ENCODE data around the gene WDR45. TPM values are rescaled to one million over a fixed set of nuclear protein-coding genes. Genes with fewer than 3 reads are reported as not detected.
A peak's percentile ranks its signal among the peaks of the same experiment; 100 is the strongest.

WDR45 gene
- total RNA-seq, 1 experiment from 2014 or later: 31.5 TPM

DNA sequence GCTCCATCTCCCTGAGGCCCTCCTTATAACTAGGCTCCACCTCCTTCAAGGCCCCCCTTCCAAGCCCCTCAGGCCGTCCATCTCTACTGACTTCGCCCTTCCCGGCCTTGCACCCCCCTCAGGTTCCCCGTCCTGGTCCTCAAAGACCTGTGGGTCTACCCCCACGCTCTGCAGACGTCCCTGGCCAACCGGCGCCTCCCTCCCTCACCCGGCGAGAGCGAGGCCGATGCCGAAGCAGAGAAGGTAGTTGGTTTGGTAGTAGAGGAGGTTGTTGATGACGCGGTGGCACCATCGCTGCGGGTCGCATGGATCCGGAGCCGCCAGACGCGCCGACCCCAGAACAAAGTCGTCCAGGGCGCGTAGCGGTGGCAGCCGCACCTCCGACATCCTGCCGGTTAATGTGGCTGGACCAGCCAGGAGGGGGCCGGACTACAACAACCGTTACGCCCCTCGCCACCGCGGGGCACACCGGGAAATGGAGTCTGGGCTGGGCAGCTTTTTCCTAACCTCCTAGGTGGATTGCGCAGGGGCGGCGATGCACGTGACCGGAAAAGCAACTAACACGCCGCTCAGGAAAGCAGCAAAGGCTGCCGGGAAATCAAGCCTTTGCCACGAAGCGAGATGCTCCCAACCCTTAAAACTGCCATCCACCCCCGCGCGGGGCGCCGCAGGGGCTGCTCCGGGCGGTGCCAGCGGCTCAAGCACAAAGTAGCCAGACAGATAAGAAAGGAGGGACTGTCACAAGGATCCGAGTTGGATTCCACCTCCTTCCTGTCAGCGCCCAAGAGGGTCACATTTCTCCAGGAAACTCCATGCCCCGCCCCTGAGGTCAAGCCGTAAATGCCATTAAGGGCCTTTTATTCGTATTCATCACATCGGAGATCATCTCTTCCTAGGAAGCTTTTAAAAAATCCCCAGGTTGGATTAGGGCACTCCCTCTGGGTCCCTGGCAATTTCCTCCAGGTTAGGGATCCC, 5.8 kb downstream of the WDR45 start, which contains the start of gene PRAF2:
Gene PRAF2 (minus strand): TSS at position 402 of the 975 bp plus-strand sequence. CDS start 15 bp downstream, at position 387.
- TF ChIP-seq, protein P1, sequence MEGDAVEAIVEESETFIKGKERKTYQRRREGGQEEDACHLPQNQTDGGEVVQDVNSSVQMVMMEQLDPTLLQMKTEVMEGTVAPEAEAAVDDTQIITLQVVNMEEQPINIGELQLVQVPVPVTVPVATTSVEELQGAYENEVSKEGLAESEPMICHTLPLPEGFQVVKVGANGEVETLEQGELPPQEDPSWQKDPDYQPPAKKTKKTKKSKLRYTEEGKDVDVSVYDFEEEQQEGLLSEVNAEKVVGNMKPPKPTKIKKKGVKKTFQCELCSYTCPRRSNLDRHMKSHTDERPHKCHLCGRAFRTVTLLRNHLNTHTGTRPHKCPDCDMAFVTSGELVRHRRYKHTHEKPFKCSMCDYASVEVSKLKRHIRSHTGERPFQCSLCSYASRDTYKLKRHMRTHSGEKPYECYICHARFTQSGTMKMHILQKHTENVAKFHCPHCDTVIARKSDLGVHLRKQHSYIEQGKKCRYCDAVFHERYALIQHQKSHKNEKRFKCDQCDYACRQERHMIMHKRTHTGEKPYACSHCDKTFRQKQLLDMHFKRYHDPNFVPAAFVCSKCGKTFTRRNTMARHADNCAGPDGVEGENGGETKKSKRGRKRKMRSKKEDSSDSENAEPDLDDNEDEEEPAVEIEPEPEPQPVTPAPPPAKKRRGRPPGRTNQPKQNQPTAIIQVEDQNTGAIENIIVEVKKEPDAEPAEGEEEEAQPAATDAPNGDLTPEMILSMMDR (conservative IDR thresholded peaks at IDR 0.05): no peak
- DNase-seq: peak; percentile 89
- peak within 1 kb of the TSS in 1 of 3 experiments; percentile 70; a peak in 1 of 7 replicates for H3K27ac Mint-ChIP-seq

More for the DNA sequence above, 5.8 kb downstream of the WDR45 start, which contains the start of gene PRAF2:
- H3K23me2 ChIP-seq (ENCODE audit: insufficient read length, low read depth, low read length, poor library complexity, severe bottlenecking): peaks cover 6% of the 10 kb centered on the region
- H3K56ac ChIP-seq (ENCODE audit: insufficient read length, low read depth, low read length): no peak within 1 kb of the TSS
- H3K4ac ChIP-seq (ENCODE audit: low read depth, low read length): no peak within 1 kb of the TSS
- H3K79me1 ChIP-seq (ENCODE audit: insufficient read depth, low read depth, low read length, poor library complexity, severe bottlenecking): no peaks in the 10 kb centered on the region
- peaks cover 73 to 78% of the 10 kb centered on the region in 2 experiments for H3K9me3 Mint-ChIP-seq
- no peak within 1 kb of the TSS for H2AFZ ChIP-seq (ENCODE audit: low read length)
- WGBS (ENCODE audit: extremely low coverage, insufficient read length, low lambda C conversion rate): no CpG with 5 or more reads among the region's 61 CpGs
- no peak within 1 kb of the TSS for H3K18ac ChIP-seq (ENCODE audit: insufficient read length, low read depth, low read length)
- no peak within 1 kb of the TSS for H2BK120ac ChIP-seq (ENCODE audit: low read depth, low read length, poor library complexity, severe bottlenecking)
- H3K9me3 ChIP-seq (ENCODE audit: control insufficient read depth, low read depth, low read length): no peaks in the 10 kb centered on the region
- 0 out of 2 replicates have a peak, but pooled peaks cover 1% of the 10 kb centered on the region for H3K79me2 ChIP-seq (ENCODE audit: insufficient read depth, low read length)
- no peak within 1 kb of the TSS for H4K8ac ChIP-seq (replicated peaks; ENCODE audit: insufficient read length, low read depth, low read length)
- no peaks in the 10 kb centered on the region for H3K27me3 ChIP-seq (ENCODE audit: insufficient read depth, low read length)
- no peak within 1 kb of the TSS for H4K91ac ChIP-seq (ENCODE audit: insufficient read length, low read depth, low read length)
- no peak within 1 kb of the TSS for H2BK5ac ChIP-seq (ENCODE audit: insufficient read length, low read length)
- H3K27ac ChIP-seq (ENCODE audit: insufficient read length, low read depth, low read length): no peak within 1 kb of the TSS
- peaks cover 2% of the 10 kb centered on the region; the same call in 1 of the 2 replicates for H3K27me3 Mint-ChIP-seq (ENCODE audit: low read depth)
- no peaks in the 10 kb centered on the region for H3K4me1 ChIP-seq (ENCODE audit: insufficient read depth, low read length)
- peak within 1 kb of the TSS; percentile 83 to 88 for H3K4me3 Mint-ChIP-seq
- peak within 1 kb of the TSS; percentile 70 for H3K4me2 ChIP-seq (ENCODE audit: insufficient read depth, insufficient read length, low read length)
- H4K20me1 ChIP-seq (ENCODE audit: control insufficient read depth, insufficient read depth, insufficient read length): no peaks in the 10 kb centered on the region
- peak within 1 kb of the TSS; percentile 6 for H3K9ac ChIP-seq (ENCODE audit: extremely low read depth, insufficient read length, low read length)
- no peak within 1 kb of the TSS for H3K23ac ChIP-seq (ENCODE audit: insufficient read length, low read depth, low read length)
- H3K14ac ChIP-seq (ENCODE audit: insufficient read depth, low read length): peak within 1 kb of the TSS; percentile 1; the same call in 1 of the 2 replicates
- H2BK12ac ChIP-seq (ENCODE audit: insufficient read length, low read depth, low read length): no peak within 1 kb of the TSS
- H3K36me3 Mint-ChIP-seq (ENCODE audit: insufficient read depth in 1 of 3, low read depth in 3 of 3): peaks cover 15 to 38% (median 16%) of the 10 kb centered on the region in 3 experiments
- peaks cover 5 to 17% of the 10 kb centered on the region in 2 experiments; a peak in 3 of 4 replicates for H3K4me1 Mint-ChIP-seq
- H2BK20ac ChIP-seq (ENCODE audit: low read depth, low read length, poor library complexity, severe bottlenecking): no peak within 1 kb of the TSS
- H4K5ac ChIP-seq (ENCODE audit: insufficient read length, low read depth, low read length): no peak within 1 kb of the TSS
- no peak within 1 kb of the TSS for H2AK5ac ChIP-seq (ENCODE audit: insufficient read length, low read length)
- no peak within 1 kb of the TSS for H3T11ph ChIP-seq (ENCODE audit: low read length)
- no peak within 1 kb of the TSS for H2BK15ac ChIP-seq (ENCODE audit: low read depth, low read length)

All from H9 (cell line).